HG02610 (cell line): ENCODE data around the gene TRPM6.

ENCODE experiments used
- ATAC-seq: cut with Tn5 transposase; IDR thresholded peaks from one replicate; pipeline ENCODE4 v1.9.1; 2021; ENCODE audit warnings: mild to moderate bottlenecking, moderate library complexity; ENCODE audit not compliant: unreplicated experiment

The TRPM6 gene

GRCh38 chr9:74777136-74777879 is 110.4 kb downstream of the TRPM6 start:
- ATAC-seq: peak; percentile 47

GRCh38 chr9:74775396-74775795 is 112.3 kb downstream of the TRPM6 start:
- no peak for ATAC-seq

- peak; percentile 52 for ATAC-seq
These were observed 113.7 kb downstream of the TRPM6 start for GRCh38 chr9:74773886-74774479.

GRCh38 chr9:74772121-74772520 is 115.6 kb downstream of the TRPM6 start:
- peak; percentile 75 for ATAC-seq

- no peak for ATAC-seq
These were observed 116.0 kb downstream of the TRPM6 start for GRCh38 chr9:74771672-74772071.

GRCh38 chr9:74771262-74771585 is 116.5 kb downstream of the TRPM6 start:
- ATAC-seq: no peak

- ATAC-seq: no peak
These were observed 117.0 kb downstream of the TRPM6 start for GRCh38 chr9:74770508-74771261.

GRCh38 chr9:74765481-74765971 is 122.2 kb downstream of the TRPM6 start:
- no peak for ATAC-seq

GRCh38 chr9:74762950-74763349 is 124.8 kb downstream of the TRPM6 start:
- ATAC-seq: no peak

GRCh38 chr9:74760031-74760700 is 127.6 kb downstream of the TRPM6 start:
- ATAC-seq: no peak

GRCh38 chr9:74755999-74756398 is 131.7 kb downstream of the TRPM6 start:
- ATAC-seq: no peak

- ATAC-seq: no peak
These were observed 132.4 kb downstream of the TRPM6 start for GRCh38 chr9:74755355-74755754.

GRCh38 chr9:74753650-74754049 is 134.1 kb downstream of the TRPM6 start:
- no peak for ATAC-seq

- ATAC-seq: no peak
These were observed 138.8 kb downstream of the TRPM6 start for GRCh38 chr9:74748966-74749365.

- no peak for ATAC-seq
These were observed 144.7 kb downstream of the TRPM6 start for GRCh38 chr9:74742792-74743730.

GRCh38 chr9:74742191-74742790 is 145.4 kb downstream of the TRPM6 start:
- ATAC-seq: no peak

- no peak for ATAC-seq
These were observed 151.1 kb downstream of the TRPM6 start for GRCh38 chr9:74736646-74737045.

GRCh38 chr9:74735761-74736160 is 152.0 kb downstream of the TRPM6 start:
- ATAC-seq: no peak

- no peak for ATAC-seq
These were observed 158.5 kb downstream of the TRPM6 start for GRCh38 chr9:74729136-74729695.

GRCh38 chr9:74728176-74728575 is 159.5 kb downstream of the TRPM6 start:
- no peak for ATAC-seq
